Measurements from ENCODE around the gene GPATCH1. TPM values are rescaled to one million over a fixed set of nuclear protein-coding genes. Genes with fewer than 3 reads are reported as not detected.

GPATCH1 gene
- total RNA-seq, 1 donor from 2014 or later = 13.3 TPM

DNA sequence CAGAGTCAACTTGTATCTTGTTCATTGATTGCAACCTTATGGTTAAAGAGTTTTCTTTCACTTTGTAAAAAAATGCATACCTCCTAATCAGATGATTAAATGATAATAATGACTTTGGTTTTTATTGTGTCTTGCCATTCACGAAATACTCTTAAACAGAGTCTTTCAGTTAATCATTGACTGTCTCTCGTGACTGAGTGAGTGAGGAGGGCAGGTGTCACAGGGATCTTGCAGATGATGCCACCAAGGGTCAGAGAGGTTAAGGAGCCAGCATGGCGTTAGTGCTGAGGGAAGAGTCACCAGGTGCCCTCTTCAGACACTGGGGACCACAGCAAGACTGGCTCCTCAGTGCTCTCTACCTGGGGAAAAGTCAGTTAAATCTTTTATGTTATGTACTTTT lies 8.0 kb downstream of the GPATCH1 start:
- TF ChIP-seq, protein P1, sequence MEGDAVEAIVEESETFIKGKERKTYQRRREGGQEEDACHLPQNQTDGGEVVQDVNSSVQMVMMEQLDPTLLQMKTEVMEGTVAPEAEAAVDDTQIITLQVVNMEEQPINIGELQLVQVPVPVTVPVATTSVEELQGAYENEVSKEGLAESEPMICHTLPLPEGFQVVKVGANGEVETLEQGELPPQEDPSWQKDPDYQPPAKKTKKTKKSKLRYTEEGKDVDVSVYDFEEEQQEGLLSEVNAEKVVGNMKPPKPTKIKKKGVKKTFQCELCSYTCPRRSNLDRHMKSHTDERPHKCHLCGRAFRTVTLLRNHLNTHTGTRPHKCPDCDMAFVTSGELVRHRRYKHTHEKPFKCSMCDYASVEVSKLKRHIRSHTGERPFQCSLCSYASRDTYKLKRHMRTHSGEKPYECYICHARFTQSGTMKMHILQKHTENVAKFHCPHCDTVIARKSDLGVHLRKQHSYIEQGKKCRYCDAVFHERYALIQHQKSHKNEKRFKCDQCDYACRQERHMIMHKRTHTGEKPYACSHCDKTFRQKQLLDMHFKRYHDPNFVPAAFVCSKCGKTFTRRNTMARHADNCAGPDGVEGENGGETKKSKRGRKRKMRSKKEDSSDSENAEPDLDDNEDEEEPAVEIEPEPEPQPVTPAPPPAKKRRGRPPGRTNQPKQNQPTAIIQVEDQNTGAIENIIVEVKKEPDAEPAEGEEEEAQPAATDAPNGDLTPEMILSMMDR (conservative IDR thresholded peaks at IDR 0.05; ENCODE audit: low read depth, low read length) = no peak
- H3K4me3 ChIP-seq (ENCODE audit: low read depth, low read length) = no peak overlapping the region
- DNase-seq (ENCODE audit: low read depth) = no peak

DNA sequence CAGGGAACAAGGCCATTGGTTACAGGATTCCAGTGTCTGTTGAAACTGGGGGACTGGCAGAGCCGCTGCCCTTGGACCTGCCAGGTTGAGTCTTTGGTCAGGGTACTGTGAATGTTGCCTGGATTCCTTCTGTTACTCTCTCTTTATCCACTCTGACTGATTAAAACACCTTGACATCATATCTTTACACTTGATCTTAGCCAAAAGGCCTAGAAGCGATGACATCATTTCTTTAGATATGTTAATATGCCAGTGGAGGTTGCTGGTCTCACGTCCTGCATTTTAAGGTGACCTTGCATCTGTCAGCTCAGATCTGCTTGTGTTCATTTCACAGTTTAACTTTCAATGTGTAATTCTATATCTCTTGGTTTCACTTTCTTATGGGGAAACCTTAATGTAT lies 9.2 kb downstream of the GPATCH1 start:
- DNase-seq (ENCODE audit: low read depth) = no peak
- H3K4me3 ChIP-seq (ENCODE audit: low read depth, low read length) = no peak overlapping the region
- TF ChIP-seq, protein P1 (conservative IDR thresholded peaks at IDR 0.05; ENCODE audit: low read depth, low read length) = no peak

DNA sequence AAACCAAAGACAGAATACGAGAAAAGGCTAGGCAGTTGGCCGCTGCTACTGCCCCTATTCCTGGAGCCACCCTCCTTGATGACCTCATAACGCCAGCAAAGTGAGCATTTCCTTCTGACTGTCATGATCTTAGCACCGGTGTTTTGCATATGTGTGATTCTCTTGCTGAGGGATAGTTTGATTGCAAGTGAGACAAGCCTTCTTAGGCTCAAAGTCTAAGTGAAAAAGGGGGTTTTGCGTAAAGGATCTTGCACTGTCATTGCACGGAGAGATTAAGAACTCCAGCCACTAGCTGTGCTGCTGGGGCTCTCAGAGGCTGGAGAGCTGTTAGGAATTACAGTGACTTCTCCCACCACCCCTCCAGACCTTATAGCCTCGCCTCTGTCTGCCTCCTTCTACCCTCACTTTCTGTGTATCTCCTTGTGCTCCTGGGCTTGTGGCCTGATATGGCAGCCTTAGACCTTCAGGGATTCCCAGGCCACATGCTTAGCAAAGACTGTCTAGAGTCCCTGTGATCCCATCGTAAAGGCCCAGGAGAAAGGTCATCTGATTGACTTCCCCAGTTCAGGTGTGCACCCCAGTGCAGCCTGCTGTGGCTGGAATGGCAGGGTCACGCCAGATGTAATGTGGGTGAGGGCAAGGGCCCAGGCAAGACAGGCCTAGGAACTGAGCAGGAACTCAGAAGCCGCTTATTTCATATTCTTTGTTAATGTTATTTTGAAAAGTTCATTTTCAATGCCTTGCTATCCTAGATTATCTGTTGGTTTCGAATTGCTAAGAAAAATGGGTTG lies 12.6 kb downstream of the GPATCH1 start:
- TF ChIP-seq, protein P1 (conservative IDR thresholded peaks at IDR 0.05; ENCODE audit: low read depth, low read length) = no peak
- no peak for DNase-seq (ENCODE audit: low read depth)
- H3K4me3 ChIP-seq (ENCODE audit: low read depth, low read length) = no peak overlapping the region

DNA sequence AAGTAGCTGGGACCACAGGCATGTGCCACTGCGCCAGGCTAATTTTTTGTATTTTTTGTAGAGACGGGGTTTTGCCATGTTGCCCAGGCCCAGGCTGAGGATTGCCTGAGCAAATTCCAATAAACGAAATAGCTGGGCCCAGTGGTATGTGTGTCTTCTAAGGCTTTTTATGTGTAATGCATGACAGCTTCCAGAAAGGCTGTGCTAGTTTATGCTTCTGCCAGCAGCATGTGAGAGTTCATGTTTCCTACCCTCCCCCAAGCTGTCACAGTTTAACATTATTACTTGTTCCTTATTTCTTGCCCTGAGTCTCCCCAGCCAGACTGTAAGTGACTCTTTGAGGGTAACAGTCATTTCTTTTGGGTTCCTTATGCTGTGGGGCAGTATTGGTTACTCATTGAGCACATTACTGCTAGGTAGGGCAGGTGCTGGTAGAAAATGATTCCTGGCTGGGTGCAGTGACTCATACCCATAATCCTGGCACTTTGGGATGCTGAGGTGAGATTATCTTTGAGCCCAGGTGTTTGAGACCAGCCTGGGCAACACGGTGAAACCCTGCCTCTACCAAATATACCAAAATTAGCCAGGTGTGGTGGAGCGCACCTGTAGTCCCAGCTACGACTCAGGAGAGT lies 13.6 kb downstream of the GPATCH1 start:
- DNase-seq (ENCODE audit: low read depth) = peak; percentile 38
- H3K4me3 ChIP-seq (ENCODE audit: low read depth, low read length) = no peak overlapping the region
- TF ChIP-seq, protein P1 (conservative IDR thresholded peaks at IDR 0.05; ENCODE audit: low read depth, low read length) = no peak

DNA sequence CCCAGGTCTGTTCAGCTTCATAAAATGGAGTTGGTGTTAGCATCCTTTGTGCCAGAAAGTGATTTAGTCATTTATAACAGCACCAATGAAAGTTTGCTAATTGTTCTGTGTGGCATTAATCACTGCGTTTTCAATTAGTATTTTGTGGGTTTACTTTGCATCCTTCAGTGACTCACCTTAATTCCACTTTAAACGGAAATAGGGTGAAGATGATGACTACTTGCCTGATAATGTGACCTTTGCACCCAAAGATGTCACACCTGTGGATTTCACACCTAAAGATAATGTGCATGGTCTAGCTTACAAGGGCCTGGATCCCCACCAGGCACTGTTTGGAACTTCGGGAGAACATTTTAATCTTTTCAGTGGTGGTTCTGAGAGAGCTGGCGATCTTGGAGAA lies 15.0 kb downstream of the GPATCH1 start:
- TF ChIP-seq, protein P1 (conservative IDR thresholded peaks at IDR 0.05; ENCODE audit: low read depth, low read length) = no peak
- DNase-seq (ENCODE audit: low read depth) = no peak
- no peak overlapping the region for H3K4me3 ChIP-seq (ENCODE audit: low read depth, low read length)

DNA sequence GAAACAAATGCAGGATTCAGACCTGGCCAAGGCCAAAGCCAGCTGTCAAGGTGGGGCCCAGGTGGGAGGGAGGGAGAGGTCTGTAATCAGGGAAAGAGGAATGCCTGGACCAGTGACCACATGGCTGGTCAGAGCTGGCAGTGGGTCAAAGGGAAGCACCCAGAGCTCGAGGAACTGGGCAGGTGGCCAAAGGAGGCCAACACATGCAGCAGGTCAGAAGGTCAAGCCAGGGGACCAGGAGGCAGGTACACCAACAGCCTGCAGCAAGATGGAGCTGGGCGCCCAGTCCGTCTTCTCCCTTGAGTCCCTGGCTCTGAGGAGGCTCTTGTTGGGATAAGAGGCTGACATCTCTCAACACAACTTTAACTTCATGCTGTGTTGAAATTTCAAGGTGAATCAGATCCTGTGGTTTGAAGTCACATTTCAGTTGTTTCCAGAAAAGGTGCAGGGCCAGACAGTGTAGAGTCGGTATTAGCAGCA lies 17.1 kb downstream of the GPATCH1 start:
- TF ChIP-seq, protein P1 (conservative IDR thresholded peaks at IDR 0.05; ENCODE audit: low read depth, low read length) = no peak
- no peak overlapping the region for H3K4me3 ChIP-seq (ENCODE audit: low read depth, low read length)
- peak; percentile 86 for DNase-seq (ENCODE audit: low read depth)
